GM19372 (cell line): Measurements from ENCODE around the gene APBB1.

ENCODE experiments used
- ATAC-seq: cut with Tn5 transposase; IDR thresholded peaks from one replicate; pipeline ENCODE4 v1.9.1; 2021; ENCODE audit warnings: mild to moderate bottlenecking, low read depth, moderate library complexity; ENCODE audit not compliant: unreplicated experiment

APBB1 gene

GRCh38 chr11:6354651-6355485 lies 64.0 kb downstream of the APBB1 start:
- no peak for ATAC-seq

DNA sequence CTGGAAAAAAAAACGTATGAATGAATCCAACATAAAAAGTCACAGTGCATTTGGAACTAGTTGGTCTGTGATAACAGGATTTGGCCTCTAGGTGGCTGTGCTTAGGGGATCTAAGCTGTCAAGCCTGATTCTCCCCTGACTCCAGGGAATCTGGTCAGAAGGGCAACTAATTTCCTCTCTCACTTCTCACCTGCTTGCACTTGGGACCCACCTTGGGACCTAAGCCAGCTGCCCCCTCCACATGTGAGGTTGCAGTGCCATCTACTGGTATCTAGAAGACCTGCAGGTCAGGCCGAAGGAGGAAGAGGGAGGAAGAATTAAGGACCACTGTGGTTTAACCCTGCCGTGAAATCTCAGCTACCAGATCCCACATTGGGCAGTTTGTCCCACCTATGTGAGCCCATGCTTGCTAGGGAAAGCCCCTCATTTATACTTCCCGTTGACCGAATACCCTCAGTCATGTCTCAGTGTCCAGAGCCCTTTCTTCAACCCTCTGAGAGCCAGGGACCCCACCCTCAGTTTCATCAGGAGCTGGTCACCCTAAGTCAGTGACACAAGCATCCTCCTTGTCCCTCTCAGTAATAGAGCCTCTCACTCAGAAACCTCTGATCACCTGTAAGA lies 65.4 kb downstream of the APBB1 start:
- peak; percentile 69 for ATAC-seq

DNA sequence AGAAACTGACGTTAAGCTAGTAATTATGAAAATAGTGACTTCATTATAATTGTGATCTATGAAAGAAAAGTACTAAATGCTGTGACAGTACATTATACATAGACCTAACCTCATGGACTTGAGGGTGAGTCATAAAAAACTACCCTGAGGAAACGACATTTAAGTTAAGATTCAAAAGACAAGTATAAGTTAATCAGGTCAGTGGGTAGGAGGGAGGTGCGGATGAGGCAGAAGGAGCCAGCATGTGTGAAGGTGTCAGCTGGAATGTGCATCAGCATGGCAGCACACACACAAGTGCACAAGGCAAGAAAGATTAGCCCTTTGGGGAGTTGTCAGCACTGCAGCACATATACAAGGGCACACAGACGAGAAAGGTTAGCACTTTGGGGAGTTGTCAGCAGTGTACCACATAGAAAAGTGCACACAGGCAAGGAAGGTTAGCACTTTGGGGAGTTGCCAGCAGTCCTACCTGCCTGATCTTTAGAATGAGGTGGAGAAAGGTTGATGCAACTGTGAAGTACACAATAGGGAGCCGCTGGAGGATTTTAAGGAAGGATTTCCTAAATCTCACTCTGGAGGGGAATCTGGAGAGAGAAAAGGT lies 67.0 kb downstream of the APBB1 start:
- ATAC-seq, result no peak

- no peak for ATAC-seq
Observed at GRCh38 chr11:6350486-6350885, 68.4 kb downstream of the APBB1 start.

DNA sequence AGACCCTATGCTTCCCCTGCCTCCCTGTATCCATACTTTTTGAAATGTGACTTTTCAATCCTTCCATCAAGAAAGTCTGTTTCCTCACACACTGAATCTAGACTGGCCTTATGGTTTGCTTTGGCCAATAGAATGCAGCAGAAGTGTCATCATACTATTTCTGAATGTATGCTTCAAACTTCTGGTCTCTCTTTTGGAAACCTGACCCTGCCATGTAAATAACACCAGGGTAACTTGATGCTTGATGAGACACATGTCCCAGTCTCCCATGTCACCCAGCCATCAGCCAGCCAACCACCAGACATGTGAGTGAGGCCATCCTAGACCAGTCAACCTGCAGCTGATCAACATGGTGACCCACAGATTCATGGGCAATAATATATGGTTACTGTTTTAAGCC lies 68.9 kb downstream of the APBB1 start:
- ATAC-seq, result no peak

GRCh38 chr11:6345366-6345765 lies 73.5 kb downstream of the APBB1 start:
- no peak for ATAC-seq
